PC-9 (cell line): Measurements from ENCODE around the gene XYLB. TPM values are rescaled to one million over a fixed set of nuclear protein-coding genes. Genes with fewer than 3 reads are reported as not detected.

ENCODE experiments used
- BruUV-seq: library from RNA; stranded (reverse); fragments of 400-500 nt; replicated peaks from 2 replicates; lab custom pipeline; 2021; lab: Mats Ljungman, UMichigan
- CTCF ChIA-PET: fragments of 300-600 bp; sonication (Branson Sonifier 250); formaldehyde crosslinking; loops from one replicate; lab custom pipeline; 2022; ENCODE audit warnings: antibody characterized with exemption; lab: Charles Lee
- POLR2A ChIA-PET: fragments of 300-600 bp; sonication (Branson Sonifier 250); formaldehyde crosslinking; loops from one replicate; lab custom pipeline; 2022; ENCODE audit warnings: antibody characterized with exemption; ENCODE audit not compliant: unreplicated experiment; lab: Charles Lee
- DNase-seq, 2 experiments: peaks; one replicate each; pipeline versions ENCODE4 v3.0.0 to v3.0.0-alpha.2; 2015 to 2022; ENCODE audit warnings: mixed read lengths in 1 of 2
- H2AFZ ChIP-seq: fragments of 200-600 bp; sonication (generic); 2 replicates; pipeline ENCODE4 v1.8.1; 2017; ENCODE audit warnings: antibody characterized with exemption
- H3F3A ChIP-seq: fragments of 200-600 bp; sonication (generic); 2 replicates; pipeline ENCODE4 v1.8.1; 2017; ENCODE audit warnings: antibody characterized with exemption, mild to moderate bottlenecking, low read depth; ENCODE audit not compliant: insufficient read depth
- H3K27ac ChIP-seq: fragments of 200-600 bp; sonication (generic); 2 replicates; pipeline ENCODE4 v1.6.1; 2016; ENCODE audit warnings: mixed run types
- H3K27me3 ChIP-seq: fragments of 200-600 bp; sonication (generic); 2 replicates; pipeline ENCODE4 v1.6.1; 2016; ENCODE audit warnings: low read depth, mixed run types; ENCODE audit not compliant: insufficient read depth
- H3K36me3 ChIP-seq: fragments of 200-600 bp; sonication (generic); 2 replicates; pipeline ENCODE4 v1.6.1; 2016; ENCODE audit warnings: low read depth, mixed run types
- H3K4me1 ChIP-seq: fragments of 200-600 bp; sonication (generic); replicated peaks from 2 replicates; pipeline ENCODE4 v1.6.1; 2016; ENCODE audit warnings: mixed run types; ENCODE audit not compliant: insufficient read depth
- H3K4me2 ChIP-seq: fragments of 200-600 bp; sonication (generic); 2 replicates; pipeline ENCODE4 v1.6.1; 2017; ENCODE audit warnings: mixed run types
- H3K4me3 ChIP-seq: fragments of 200-600 bp; sonication (generic); 2 replicates; pipeline ENCODE4 v1.6.1; 2016; ENCODE audit warnings: mixed run types
- H3K79me2 ChIP-seq: fragments of 200-600 bp; sonication (generic); 2 replicates; pipeline ENCODE4 v1.6.1; 2017; ENCODE audit warnings: low read depth, mixed run types
- H3K9me2 ChIP-seq: fragments of 200-600 bp; sonication (generic); 2 replicates; pipeline ENCODE4 v1.8.1; 2017; ENCODE audit warnings: mild to moderate bottlenecking; ENCODE audit not compliant: insufficient read depth
- H3K9me3 ChIP-seq: fragments of 200-600 bp; sonication (generic); 2 replicates; pipeline ENCODE4 v1.8.1; 2016; ENCODE audit warnings: low read depth; ENCODE audit not compliant: insufficient read depth
- H4K20me1 ChIP-seq: fragments of 200-600 bp; sonication (generic); 2 replicates; pipeline ENCODE4 v1.8.1; 2017; ENCODE audit not compliant: insufficient read depth
- CTCF ChIP-seq: fragments of 200-600 bp; sonication (generic); conservative IDR thresholded peaks from 2 replicates; pipeline ENCODE4 v1.6.1; 2017; ENCODE audit warnings: mixed run types, antibody characterized with exemption, mild to moderate bottlenecking, moderate library complexity
- EZH2 ChIP-seq: fragments of 200-600 bp; sonication (generic); IDR thresholded peaks from 2 replicates; pipeline ENCODE4 v1.8.0; 2017; ENCODE audit warnings: antibody characterized with exemption, low read depth
- intact Hi-C: fragments of 100-400 bp; cut with micrococcal nuclease; formaldehyde crosslinking; loops from one replicate; pipeline ENCODE4 v1.10.0; 2022; ENCODE audit not compliant: unreplicated experiment
- total RNA-seq: library from RNA; stranded (reverse); gene quantifications from 2 replicates; pipeline ENCODE4 v1.2.3, GENCODE V29; 2021

Gene XYLB
- total RNA-seq, 1 experiment from 2014 or later: 2.4 TPM

GRCh38 chr3:38369186-38369585 lies 22.6 kb downstream of the XYLB start:
- Histone ChIP-seq H3K4me2 (no peak overlapping the region), H3K9me3 (no peaks in the 10 kb centered on the region), H3K4me3 (no peak overlapping the region), H3K4me1 (no peaks in the 10 kb centered on the region), H3F3A (no peaks in the 10 kb centered on the region), H3K27ac (no peak overlapping the region), H3K9me2 (no peaks in the 10 kb centered on the region), H4K20me1 (no peaks in the 10 kb centered on the region), H3K79me2 (no peaks in the 10 kb centered on the region), H3K36me3 (no peaks in the 10 kb centered on the region), H3K27me3 (no peaks in the 10 kb centered on the region), H2AFZ (no peak overlapping the region)
- ChIA-PET POLR2A (no interaction called here), CTCF (no interaction called here)
- TF ChIP-seq EZH2 (no peak), CTCF (no peak)
- no peak for DNase-seq
- intact Hi-C loops: no loop called here
- BruUV-seq: no TSS peak

- Histone ChIP-seq H3K4me2 (no peak overlapping the region), H4K20me1 (no peaks in the 10 kb centered on the region), H3K4me1 (no peaks in the 10 kb centered on the region), H3K27me3 (no peaks in the 10 kb centered on the region), H3K9me3 (no peaks in the 10 kb centered on the region), H3K9me2 (no peaks in the 10 kb centered on the region), H3K36me3 (no peaks in the 10 kb centered on the region), H2AFZ (no peak overlapping the region), H3K79me2 (no peaks in the 10 kb centered on the region), H3K27ac (no peak overlapping the region), H3F3A (no peaks in the 10 kb centered on the region), H3K4me3 (no peak overlapping the region)
- no peak for DNase-seq
- intact Hi-C loops: no loop called here
- ChIA-PET POLR2A (interaction anchor here (0.7 kb wide), 1 partner anchor 232 kb away, joined by 3 read pairs; no protein-coding TSS in a partner anchor), CTCF (no interaction called here)
- TF ChIP-seq CTCF: no peak
- TF ChIP-seq EZH2: no peak
- no TSS peak for BruUV-seq
Observed at GRCh38 chr3:38370149-38370548, 23.6 kb downstream of the XYLB start.

- H3K79me2 ChIP-seq: no peaks in the 10 kb centered on the region
- no TSS peak for BruUV-seq
- ChIA-PET POLR2A (no interaction called here), CTCF (no interaction called here)
- no peak overlapping the region for H2AFZ ChIP-seq
- H3K27ac ChIP-seq: no peak overlapping the region
- no peaks in the 10 kb centered on the region for H3K36me3 ChIP-seq
- no peaks in the 10 kb centered on the region for H3K4me1 ChIP-seq
- no peak overlapping the region for H3K4me2 ChIP-seq
- no peak for DNase-seq
- no peak for TF ChIP-seq CTCF
- TF ChIP-seq EZH2: no peak
- H3K9me2 ChIP-seq: no peaks in the 10 kb centered on the region
- no peaks in the 10 kb centered on the region for H3K9me3 ChIP-seq
- no peaks in the 10 kb centered on the region for H3F3A ChIP-seq
- H4K20me1 ChIP-seq: no peaks in the 10 kb centered on the region
- no peaks in the 10 kb centered on the region for H3K27me3 ChIP-seq
- no peak overlapping the region for H3K4me3 ChIP-seq
- intact Hi-C loops: no loop called here
Observed at GRCh38 chr3:38370861-38371260, 24.3 kb downstream of the XYLB start.
